SJSA1 (cell line): ENCODE results near the gene TCF7L2. TPM values are rescaled to one million over a fixed set of nuclear protein-coding genes. Genes with fewer than 3 reads are reported as not detected.

Source experiments
- DNase-seq, 2 experiments: peaks; one replicate each; pipeline ENCODE4 v3.0.0-alpha.2; 2015 to 2020; ENCODE audit warnings: low spot score in 2 of 2, low read depth in 1 of 2
- H3K27ac ChIP-seq: fragments of 250-450 bp; sonication (Bioruptor Pico); 2 replicates; pipeline ENCODE4 v1.5.1; 2020; ENCODE audit warnings: mild to moderate bottlenecking, moderate library complexity
- H3K27me3 ChIP-seq: fragments of 250-450 bp; sonication (Bioruptor Pico); replicated peaks from 2 replicates; pipeline ENCODE4 v1.5.1; 2020; ENCODE audit warnings: mild to moderate bottlenecking, moderate library complexity
- H3K36me3 ChIP-seq: fragments of 250-450 bp; sonication (Bioruptor Pico); 2 replicates; pipeline ENCODE4 v1.5.1; 2020; ENCODE audit warnings: mild to moderate bottlenecking
- H3K4me1 ChIP-seq: fragments of 250-450 bp; sonication (Bioruptor Pico); replicated peaks from 2 replicates; pipeline ENCODE4 v1.6.1; 2021; ENCODE audit warnings: mild to moderate bottlenecking
- H3K4me3 ChIP-seq: fragments of 250-450 bp; sonication (Bioruptor Pico); 2 replicates; pipeline ENCODE4 v1.5.1; 2020; ENCODE audit warnings: mild to moderate bottlenecking
- H3K9me3 ChIP-seq: fragments of 250-450 bp; sonication (Bioruptor Pico); replicated peaks from 2 replicates; pipeline ENCODE4 v1.5.1; 2020; ENCODE audit warnings: mild to moderate bottlenecking
- total RNA-seq: library from RNA; depleted of rRNA; stranded (reverse); fragments of >200 nt; shearing (Covaris generic); gene quantifications from 2 replicates; pipeline ENCODE4 v1.2.3, GENCODE V29; 2014

Gene TCF7L2
- total RNA-seq, 1 experiment from 2014 or later: 4.4 TPM

DNA sequence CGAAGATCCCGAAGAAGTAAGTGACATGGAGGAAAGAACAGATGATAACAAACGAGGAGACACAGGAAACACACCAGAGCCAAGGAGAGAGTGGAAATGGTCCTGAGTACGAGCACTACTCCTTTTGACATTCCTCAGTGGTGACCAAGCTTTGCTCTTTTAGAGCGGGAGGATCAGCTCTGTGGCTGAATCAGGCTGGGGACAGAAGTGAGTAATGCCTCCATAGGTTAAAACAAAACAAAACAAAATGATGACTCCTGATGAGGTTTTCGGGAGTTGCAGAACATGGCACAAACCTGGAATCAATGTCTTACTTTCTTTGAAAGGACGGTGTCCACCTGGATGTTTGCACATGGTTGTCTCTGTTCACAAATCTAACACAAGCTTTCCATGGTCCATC, 30.3 kb upstream of the TCF7L2 start:
- Histone ChIP-seq H3K4me3 (no peak overlapping the region), H3K27me3 (no peaks in the 10 kb centered on the region), H3K27ac (peak overlapping the region; percentile 30), H3K4me1 (peaks cover 37% of the 10 kb centered on the region), H3K9me3 (no peaks in the 10 kb centered on the region), H3K36me3 (no peaks in the 10 kb centered on the region)
- peak; percentile 75 to 78 for DNase-seq

GRCh38 chr10:112926906-112927688, 22.9 kb upstream of the TCF7L2 start:
- Histone ChIP-seq H3K4me1 (no peaks in the 10 kb centered on the region), H3K27me3 (no peaks in the 10 kb centered on the region), H3K4me3 (no peak overlapping the region), H3K36me3 (no peaks in the 10 kb centered on the region), H3K27ac (no peak overlapping the region), H3K9me3 (no peaks in the 10 kb centered on the region)
- no peak for DNase-seq

GRCh38 chr10:112927980-112928379, 22.1 kb upstream of the TCF7L2 start:
- no peaks in the 10 kb centered on the region for H3K27me3 ChIP-seq
- no peak for DNase-seq
- H3K4me3 ChIP-seq: no peak overlapping the region
- H3K27ac ChIP-seq: no peak overlapping the region
- no peaks in the 10 kb centered on the region for H3K36me3 ChIP-seq
- H3K4me1 ChIP-seq: no peaks in the 10 kb centered on the region
- no peaks in the 10 kb centered on the region for H3K9me3 ChIP-seq

DNA sequence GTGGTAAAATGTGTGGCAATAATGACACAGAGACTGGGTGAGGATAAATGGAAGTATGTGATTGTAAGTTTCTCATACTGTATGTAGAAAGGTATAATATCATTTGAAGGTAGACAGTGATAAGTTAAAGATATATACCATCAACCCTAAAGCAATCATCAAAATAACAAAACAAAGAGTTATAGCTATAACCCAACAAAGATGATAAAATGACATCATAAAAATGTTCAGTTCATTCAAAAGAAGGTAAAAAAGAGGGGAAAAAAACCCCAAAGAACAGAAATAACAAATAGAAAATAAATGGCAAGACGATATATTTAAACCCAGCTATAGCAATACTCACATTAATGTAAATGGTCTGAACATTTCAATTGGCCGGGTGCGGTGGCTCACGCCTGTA, 17.4 kb upstream of the TCF7L2 start:
- H3K27ac ChIP-seq: no peak overlapping the region
- H3K4me1 ChIP-seq: no peaks in the 10 kb centered on the region
- H3K4me3 ChIP-seq: no peak overlapping the region
- no peaks in the 10 kb centered on the region for H3K36me3 ChIP-seq
- no peaks in the 10 kb centered on the region; the same call in 1 of the 2 replicates for H3K9me3 ChIP-seq
- no peak for DNase-seq
- no peaks in the 10 kb centered on the region for H3K27me3 ChIP-seq

DNA sequence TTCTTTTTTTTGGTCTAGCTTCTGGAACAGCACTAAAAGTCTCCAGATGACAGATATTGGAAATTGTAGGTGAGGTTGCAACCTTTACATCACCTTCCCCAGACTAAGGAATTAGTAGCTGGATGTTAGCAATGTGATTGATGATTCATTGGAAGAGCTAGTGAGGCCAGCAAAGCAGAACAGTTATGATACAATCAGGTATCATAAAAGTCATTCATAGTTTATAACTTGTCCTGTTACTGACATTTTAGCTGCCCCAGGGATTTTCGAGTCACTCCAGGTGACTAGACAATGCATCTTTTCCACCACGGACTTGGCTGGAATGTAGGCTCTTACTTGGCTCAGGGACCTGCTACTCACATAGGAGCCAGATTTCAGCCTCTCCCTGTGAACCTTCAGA, 15.9 kb upstream of the TCF7L2 start:
- H3K27ac ChIP-seq: no peak overlapping the region

DNA sequence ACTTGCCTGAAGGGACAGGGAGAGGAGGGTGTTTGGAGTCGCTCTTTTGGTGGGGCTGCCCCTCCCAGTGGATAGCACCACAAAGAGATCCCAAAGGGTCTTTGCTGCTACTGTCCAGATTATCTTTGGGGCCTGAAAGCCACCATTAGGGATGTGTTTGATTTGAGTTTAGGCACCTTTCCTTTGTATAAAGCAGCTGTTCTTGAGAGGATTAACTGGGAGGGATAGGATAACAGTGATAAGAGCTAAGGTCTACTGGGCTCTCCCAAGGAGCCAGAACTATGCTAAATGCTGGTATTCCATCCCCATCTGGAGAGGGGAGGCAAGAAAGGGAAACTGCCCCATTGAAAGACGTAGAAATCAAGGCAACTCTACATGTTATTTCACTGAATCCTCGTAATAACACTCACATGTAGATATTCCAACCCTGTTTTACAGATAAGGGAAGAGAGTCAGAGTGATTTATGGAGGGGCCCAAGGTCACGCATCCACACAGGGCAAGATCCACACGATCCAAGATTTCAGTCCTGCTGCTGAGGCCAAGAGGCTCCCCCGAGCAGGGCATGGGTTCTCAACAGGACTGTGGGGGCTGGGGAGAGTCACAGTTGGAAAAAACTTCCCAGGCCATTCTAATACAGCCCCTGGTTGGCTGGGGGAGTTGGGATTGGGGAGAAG, 11.1 kb upstream of the TCF7L2 start:
- Histone ChIP-seq H3K36me3 (no peaks in the 10 kb centered on the region), H3K9me3 (no peaks in the 10 kb centered on the region; the same call in 1 of the 2 replicates), H3K27ac (no peak overlapping the region), H3K4me3 (no peak overlapping the region), H3K4me1 (no peaks in the 10 kb centered on the region), H3K27me3 (no peaks in the 10 kb centered on the region)
- DNase-seq: no peak

More for the DNA sequence above, 15.9 kb upstream of the TCF7L2 start:
- Histone ChIP-seq H3K27me3 (no peaks in the 10 kb centered on the region), H3K36me3 (no peaks in the 10 kb centered on the region), H3K9me3 (no peaks in the 10 kb centered on the region; the same call in 1 of the 2 replicates), H3K4me1 (no peaks in the 10 kb centered on the region), H3K4me3 (no peak overlapping the region)
- DNase-seq: peak in 1 of 2 experiments; percentile 18

- no peaks in the 10 kb centered on the region for H3K4me1 ChIP-seq
- no peak for DNase-seq
- H3K4me3 ChIP-seq: no peak overlapping the region
- no peaks in the 10 kb centered on the region for H3K27me3 ChIP-seq
- no peaks in the 10 kb centered on the region for H3K36me3 ChIP-seq
- H3K9me3 ChIP-seq: no peaks in the 10 kb centered on the region
- H3K27ac ChIP-seq: no peak overlapping the region
Measured at GRCh38 chr10:112945811-112946210, 4.2 kb upstream of the TCF7L2 start.

DNA sequence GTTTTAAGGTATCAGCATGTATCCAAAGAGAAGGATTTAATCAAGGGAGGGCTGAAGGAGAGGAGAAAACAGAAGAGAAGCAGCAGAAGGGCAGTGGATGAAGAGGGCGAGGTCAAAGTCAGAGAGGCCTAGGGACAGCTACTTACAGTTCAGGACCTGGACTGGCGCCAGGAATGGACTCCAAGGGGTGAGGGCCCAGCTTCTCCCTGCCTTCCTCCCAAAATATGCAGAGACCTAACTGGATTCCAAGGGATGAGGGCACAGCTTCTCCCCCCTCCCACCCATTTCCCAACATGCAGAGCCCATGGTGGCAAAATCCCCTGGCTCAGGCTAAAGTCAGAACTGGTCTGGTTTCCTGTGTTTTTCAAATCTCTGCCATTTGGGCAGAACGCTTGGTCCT, 3.4 kb upstream of the TCF7L2 start:
- Histone ChIP-seq H3K27me3 (no peaks in the 10 kb centered on the region), H3K27ac (no peak overlapping the region), H3K4me3 (no peak overlapping the region), H3K4me1 (no peaks in the 10 kb centered on the region), H3K36me3 (no peaks in the 10 kb centered on the region), H3K9me3 (no peaks in the 10 kb centered on the region)
- DNase-seq: peak in 1 of 2 experiments; percentile 34

GRCh38 chr10:112948196-112948595, 1.9 kb upstream of the TCF7L2 start:
- Histone ChIP-seq H3K36me3 (peaks cover 7% of the 10 kb centered on the region), H3K4me3 (no peak overlapping the region), H3K9me3 (no peaks in the 10 kb centered on the region), H3K27ac (no peak overlapping the region), H3K27me3 (no peaks in the 10 kb centered on the region), H3K4me1 (no peaks in the 10 kb centered on the region)
- no peak for DNase-seq

DNA sequence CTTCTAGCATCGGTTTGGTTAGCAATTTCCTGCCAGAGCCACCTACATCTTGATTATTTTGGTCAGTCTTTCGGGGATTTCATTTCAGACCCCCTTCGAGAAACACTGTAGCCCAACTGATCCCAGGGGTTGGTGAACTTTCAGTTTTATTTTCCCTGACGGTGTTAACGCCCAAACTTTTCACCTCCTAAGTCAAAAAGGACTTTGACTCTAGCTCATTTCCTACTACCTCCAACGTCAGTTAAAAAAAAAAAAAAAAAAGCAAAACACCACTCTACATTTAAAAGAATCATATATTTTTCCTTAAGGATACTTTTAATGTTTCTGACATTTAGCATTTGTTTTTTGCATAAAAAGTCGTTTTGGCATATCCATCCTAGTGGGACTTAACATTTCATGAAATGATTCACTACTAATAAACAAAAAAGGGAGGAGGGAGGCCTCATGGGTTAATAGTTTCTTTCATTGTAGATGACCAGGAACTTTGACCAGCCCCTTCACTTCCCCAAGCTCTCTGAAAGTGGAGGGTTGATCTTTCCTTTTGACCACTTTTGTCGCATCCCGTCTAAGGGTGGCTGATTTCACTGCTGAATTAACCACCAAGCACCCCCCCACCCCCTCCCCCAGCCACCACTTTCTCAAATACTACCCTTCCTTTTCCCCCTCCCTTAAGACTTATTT, 764 bp upstream of the TCF7L2 start:
- H3K36me3 ChIP-seq: peaks cover 7% of the 10 kb centered on the region
- H3K4me3 ChIP-seq: peak overlapping the region; percentile 56
- H3K27ac ChIP-seq: peak overlapping the region; percentile 38; the same call in 1 of the 2 replicates
- no peaks in the 10 kb centered on the region for H3K27me3 ChIP-seq
- peak; percentile 16 to 41 for DNase-seq
- H3K4me1 ChIP-seq: peaks cover 9% of the 10 kb centered on the region
- no peaks in the 10 kb centered on the region for H3K9me3 ChIP-seq

- H3K4me1 ChIP-seq: peaks cover 25% of the 10 kb centered on the region
- peaks cover 7% of the 10 kb centered on the region for H3K36me3 ChIP-seq
- peak overlapping the region; percentile 85 for H3K27ac ChIP-seq
- no peaks in the 10 kb centered on the region for H3K9me3 ChIP-seq
- H3K4me3 ChIP-seq: peak overlapping the region; percentile 56
- DNase-seq: peak in 1 of 2 experiments; percentile 57
- H3K27me3 ChIP-seq: no peaks in the 10 kb centered on the region
Measured at GRCh38 chr10:112950714-112951358, 789 bp downstream of the TCF7L2 start.

DNA sequence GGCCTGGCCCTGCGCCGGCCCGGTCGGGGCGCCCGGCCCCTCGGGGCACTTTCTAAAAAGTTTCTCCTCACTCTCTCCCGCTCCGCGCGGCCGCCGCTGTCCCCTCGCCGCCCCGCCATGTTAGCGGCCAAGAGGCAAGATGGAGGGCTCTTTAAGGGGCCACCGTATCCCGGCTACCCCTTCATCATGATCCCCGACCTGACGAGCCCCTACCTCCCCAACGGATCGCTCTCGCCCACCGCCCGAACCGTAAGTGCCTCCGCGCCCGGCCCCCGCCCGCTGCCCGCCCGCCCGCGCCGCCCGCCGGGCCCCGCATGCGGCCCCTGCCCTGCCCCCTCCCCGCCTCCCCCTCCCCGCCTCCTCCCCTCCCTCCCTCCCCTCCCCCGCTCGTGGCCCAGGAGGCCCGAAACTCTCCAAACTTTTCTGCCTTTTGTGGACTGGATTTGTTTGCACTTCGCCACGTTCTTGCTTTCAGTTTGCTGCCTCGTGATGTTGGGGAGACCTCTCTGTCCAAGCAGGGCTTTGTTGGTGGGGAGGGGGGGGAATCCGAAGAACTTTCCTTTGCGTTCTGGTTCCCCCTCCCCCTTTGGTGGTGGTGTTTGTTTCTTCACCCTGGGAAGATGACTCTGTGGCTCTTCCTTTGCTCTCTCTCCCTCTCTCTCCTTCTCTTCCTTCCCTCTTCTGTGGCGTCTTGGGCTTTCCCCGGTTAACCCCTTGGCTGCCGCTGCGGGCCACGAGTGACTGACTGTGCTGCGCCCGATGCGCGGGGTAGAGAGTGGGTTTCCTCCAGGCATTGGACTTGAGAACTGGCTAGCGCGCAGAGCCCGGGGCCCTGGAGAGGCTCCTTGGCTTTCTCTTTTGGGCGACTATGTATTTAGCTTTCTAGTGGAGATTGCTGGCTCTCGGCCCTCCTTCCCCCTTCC, 1.6 kb downstream of the TCF7L2 start:
- peaks cover 33% of the 10 kb centered on the region for H3K4me1 ChIP-seq
- no peaks in the 10 kb centered on the region for H3K9me3 ChIP-seq
- peak; percentile 87 to 95 for DNase-seq
- H3K27ac ChIP-seq: peak overlapping the region; percentile 85
- H3K4me3 ChIP-seq: peak overlapping the region; percentile 56
- peaks cover 7% of the 10 kb centered on the region for H3K36me3 ChIP-seq
- H3K27me3 ChIP-seq: no peaks in the 10 kb centered on the region
